ENCODE data around the gene BLVRA. TPM values are rescaled to one million over a fixed set of nuclear protein-coding genes. Genes with fewer than 3 reads are reported as not detected.

Gene BLVRA
- total RNA-seq, 1 experiment from 2014 or later, result 29.7 TPM

GRCh38 chr7:43742692-43743091, 15.8 kb upstream of the BLVRA start:
- Histone ChIP-seq H3K79me2 (ENCODE audit: insufficient read depth, low read length) (no peaks in the 10 kb centered on the region), H3K27me3 (ENCODE audit: insufficient read depth, low read length) (no peaks in the 10 kb centered on the region), H3K4me2 (ENCODE audit: low read length) (no peak overlapping the region), H3K4me3 (replicated peaks in 1 of 2; ENCODE audit: low read depth in 1 of 2, low read length in 2 of 2) (no peak overlapping the region), H3K9me2 (ENCODE audit: insufficient read depth) (no peaks in the 10 kb centered on the region), H3K4me1 (ENCODE audit: control insufficient read depth in 1 of 2, insufficient read depth in 2 of 2, low read length in 2 of 2) (no peaks in the 10 kb centered on the region), H3K27ac (ENCODE audit: low read depth, low read length) (no peak overlapping the region), H3K9me3 (ENCODE audit: control insufficient read depth in 1 of 2, insufficient read depth in 1 of 2, low read depth in 1 of 2, low read length in 2 of 2) (no peaks in the 10 kb centered on the region), H2AFZ (ENCODE audit: low read depth, low read length, poor library complexity, severe bottlenecking) (no peak overlapping the region), H4K20me1 (ENCODE audit: insufficient read depth) (no peaks in the 10 kb centered on the region), H3K36me3 (ENCODE audit: control insufficient read depth in 1 of 2, insufficient read depth in 2 of 2, low read length in 2 of 2) (no peaks in the 10 kb centered on the region), H3K9ac (ENCODE audit: low read length) (no peak overlapping the region)
- ChIA-PET POLR2A (no interaction called here), RAD21 (ENCODE audit: low non-redundant PET in 1 of 2, low total read pairs in 2 of 2, uncharacterized antibody in 2 of 2, unreplicated experiment in 2 of 2) (no interaction called here), CTCF (no interaction called here)
- BruUV-seq (replicated peaks), result no TSS peak
- DNase-seq (ENCODE audit: low read depth, low spot score) (no peak), ATAC-seq (no peak)
- TF ChIP-seq FOSL1 (IDR thresholded peaks at IDR 0.05; ENCODE audit: low read depth) (no peak), ZBTB33 (IDR thresholded peaks at IDR 0.05; ENCODE audit: extremely low read depth, insufficient replicate concordance, low read length) (no peak), EZH2phosphoT487 (IDR thresholded peaks at IDR 0.05; ENCODE audit: borderline replicate concordance) (no peak), SRF (IDR thresholded peaks at IDR 0.05; ENCODE audit: low read depth) (no peak)
- intact Hi-C loops (cut with micrococcal nuclease), result no loop called here

- ChIA-PET POLR2A (no interaction called here), RAD21 (ENCODE audit: low non-redundant PET in 1 of 2, low total read pairs in 2 of 2, uncharacterized antibody in 2 of 2, unreplicated experiment in 2 of 2) (no interaction called here), CTCF (interaction anchor here (1.5 kb wide), 1 partner anchor 11 kb away, joined by 5 read pairs; the partner anchor contains the start of gene BLVRA)
- Histone ChIP-seq H3K9me2 (ENCODE audit: insufficient read depth) (no peaks in the 10 kb centered on the region), H3K9ac (ENCODE audit: low read length) (no peak overlapping the region), H3K36me3 (ENCODE audit: control insufficient read depth in 1 of 2, insufficient read depth in 2 of 2, low read length in 2 of 2) (no peaks in the 10 kb centered on the region), H2AFZ (ENCODE audit: low read depth, low read length, poor library complexity, severe bottlenecking) (no peak overlapping the region), H3K4me3 (replicated peaks in 1 of 2; ENCODE audit: low read depth in 1 of 2, low read length in 2 of 2) (no peak overlapping the region), H3K4me1 (ENCODE audit: control insufficient read depth in 1 of 2, insufficient read depth in 2 of 2, low read length in 2 of 2) (no peaks in the 10 kb centered on the region), H3K4me2 (ENCODE audit: low read length) (no peak overlapping the region), H4K20me1 (ENCODE audit: insufficient read depth) (no peaks in the 10 kb centered on the region), H3K27me3 (ENCODE audit: insufficient read depth, low read length) (no peaks in the 10 kb centered on the region), H3K79me2 (ENCODE audit: insufficient read depth, low read length) (no peaks in the 10 kb centered on the region), H3K27ac (ENCODE audit: low read depth, low read length) (no peak overlapping the region), H3K9me3 (ENCODE audit: control insufficient read depth in 1 of 2, insufficient read depth in 1 of 2, low read depth in 1 of 2, low read length in 2 of 2) (no peaks in the 10 kb centered on the region)
- BruUV-seq (replicated peaks), result no TSS peak
- intact Hi-C loops (cut with micrococcal nuclease), result no loop called here
- ATAC-seq, result no peak
- no peak for DNase-seq (ENCODE audit: low read depth, low spot score)
- TF ChIP-seq ZNF274 (IDR thresholded peaks at IDR 0.05; ENCODE audit: low read depth, low read length), result no peak
- no peak for TF ChIP-seq TCF7L2 (IDR thresholded peaks at IDR 0.05; ENCODE audit: borderline replicate concordance, extremely low read depth, insufficient read depth, insufficient read length)
- no peak for TF ChIP-seq SP1 (IDR thresholded peaks at IDR 0.05; ENCODE audit: low read depth)
- no peak for TF ChIP-seq EGR1 (IDR thresholded peaks at IDR 0.05; ENCODE audit: low read depth)
- no peak for TF ChIP-seq SRF (IDR thresholded peaks at IDR 0.05; ENCODE audit: low read depth)
- TF ChIP-seq ATF3 (IDR thresholded peaks at IDR 0.05), result no peak
- TF ChIP-seq EZH2 (IDR thresholded peaks at IDR 0.05), result no peak
- TF ChIP-seq EZH2phosphoT487 (IDR thresholded peaks at IDR 0.05; ENCODE audit: borderline replicate concordance), result no peak
- no peak for TF ChIP-seq ZBTB33 (IDR thresholded peaks at IDR 0.05; ENCODE audit: extremely low read depth, insufficient replicate concordance, low read length)
- TF ChIP-seq FOSL1 (IDR thresholded peaks at IDR 0.05; ENCODE audit: low read depth), result no peak
Measured at GRCh38 chr7:43747328-43748105, 11.0 kb upstream of the BLVRA start.

Measured in HCT116 (cell line).